ENCODE results near the gene MACROH2A1. TPM values are rescaled to one million over a fixed set of nuclear protein-coding genes. Genes with fewer than 3 reads are reported as not detected.

MACROH2A1 gene
- total RNA-seq, 1 donor from 2014 or later, result 104 TPM

Other genes with a start within 250 kb of the MACROH2A1 start
- gene DCANP1, start 48.1 kb upstream of the MACROH2A1 start, total RNA-seq, result not detected
- gene TIFAB, start 53.1 kb upstream of the MACROH2A1 start, total RNA-seq, result not detected
- not detected for gene NEUROG1, start 136.7 kb upstream of the MACROH2A1 start, total RNA-seq
- 1.8 TPM for gene CXCL14, start 179.8 kb upstream of the MACROH2A1 start, total RNA-seq